ENCODE results near the gene SFPQ.
"Not testable (repeated sequence)": the region's sequence is repeated elsewhere in the genome, so short reads cannot be mapped to it uniquely, and the experiment has no call there.

The SFPQ gene

GRCh38 chr1:35186239-35186638 is 6.7 kb downstream of the SFPQ start:
- DNase-seq, result no peak

- no peak for DNase-seq
Observed at GRCh38 chr1:35185200-35185599, 7.7 kb downstream of the SFPQ start.

- no peak for DNase-seq
Observed at GRCh38 chr1:35184495-35185199, 8.3 kb downstream of the SFPQ start.

- DNase-seq, result no peak
Observed at GRCh38 chr1:35181790-35182455, 11.0 kb downstream of the SFPQ start.

- no peak for DNase-seq
Observed at GRCh38 chr1:35180776-35181374, 12.1 kb downstream of the SFPQ start.

DNA sequence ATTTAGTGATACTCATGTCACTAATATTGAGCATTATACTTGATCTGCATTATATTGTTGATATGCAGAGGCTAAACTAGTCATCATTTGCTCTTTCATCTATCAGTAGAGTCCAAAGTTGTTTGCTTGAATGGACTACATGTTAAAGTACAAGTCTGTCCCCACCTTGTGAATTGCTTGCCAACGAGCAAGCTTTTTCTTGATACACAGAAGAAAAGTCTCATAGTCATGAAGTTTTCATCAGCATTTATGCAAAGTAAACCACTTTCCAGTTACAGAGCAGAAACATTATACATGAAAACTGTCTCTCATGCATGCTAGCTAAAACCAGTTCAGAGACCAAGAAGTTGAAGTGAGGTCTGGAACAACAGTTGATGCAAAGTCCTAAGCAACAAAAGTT is 13.0 kb downstream of the SFPQ start:
- DNase-seq, result no peak

DNA sequence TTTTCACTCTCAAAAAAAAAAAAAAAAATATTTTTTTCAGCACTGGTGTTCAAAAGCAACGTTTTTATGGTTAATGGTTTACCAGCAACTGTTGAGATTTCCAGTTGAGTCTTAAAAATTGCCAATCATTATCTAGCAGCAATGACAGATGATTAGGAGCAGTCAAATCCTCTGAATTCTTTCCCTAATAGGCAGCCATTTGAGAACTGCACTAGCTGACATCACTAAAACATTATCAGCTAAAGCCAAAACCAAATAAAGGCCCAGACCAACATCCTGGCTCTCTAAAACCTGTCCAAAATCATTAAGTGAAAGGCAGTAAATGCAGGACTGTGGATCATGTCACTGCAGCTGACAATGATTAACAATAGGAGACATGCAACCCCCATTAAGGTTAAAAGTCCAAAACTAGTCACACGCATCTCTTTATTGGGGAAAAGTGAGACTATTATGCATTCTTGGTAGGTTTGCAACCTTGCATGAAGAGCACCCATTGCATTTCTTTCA is 14.0 kb downstream of the SFPQ start:
- DNase-seq, result no peak

GRCh38 chr1:35178295-35178695 is 14.7 kb downstream of the SFPQ start:
- no peak for DNase-seq

- DNase-seq, result no peak
Observed at GRCh38 chr1:35177237-35177786, 15.6 kb downstream of the SFPQ start.

DNA sequence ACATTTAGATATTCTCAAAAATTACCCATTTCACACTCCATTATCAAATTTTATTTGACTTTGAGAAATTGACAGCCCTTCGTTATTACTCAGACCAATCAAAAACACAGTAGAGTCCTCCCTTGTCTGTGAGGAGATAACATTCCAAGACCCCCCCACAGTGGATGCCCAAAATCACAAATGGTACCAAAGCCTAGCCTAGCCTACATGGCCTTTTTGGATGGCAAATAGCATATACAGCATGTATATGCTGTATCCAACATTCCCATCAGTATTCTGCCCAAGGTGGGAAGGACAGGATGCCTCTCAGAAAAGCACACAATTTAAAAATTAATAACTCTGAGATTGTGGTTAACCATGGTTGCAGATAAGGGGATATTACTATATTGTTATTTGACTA is 17.3 kb downstream of the SFPQ start:
- DNase-seq, result no peak

DNA sequence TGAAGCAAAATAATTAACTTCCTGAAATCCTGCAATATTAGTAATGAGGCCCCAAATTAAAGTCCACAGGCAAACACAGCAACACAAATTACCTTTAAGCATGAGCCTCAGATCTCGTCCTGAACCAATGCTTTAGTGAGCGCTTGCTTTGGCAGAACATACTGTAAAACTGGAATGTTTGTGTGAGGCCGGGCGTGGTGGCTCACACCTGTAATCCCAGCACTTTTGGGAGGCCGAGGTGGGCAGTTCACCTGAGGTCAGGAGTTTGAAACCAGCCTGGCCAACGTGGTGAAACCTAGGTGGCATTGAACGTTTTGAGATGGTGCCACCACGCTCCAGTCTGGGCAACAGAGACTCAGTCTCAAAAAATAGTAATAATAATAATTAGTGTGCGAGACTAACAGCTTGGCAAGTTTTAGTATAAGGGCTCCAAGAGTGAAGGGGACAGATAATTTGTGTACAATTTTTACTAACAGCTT is 17.8 kb downstream of the SFPQ start:
- DNase-seq, result no peak

DNA sequence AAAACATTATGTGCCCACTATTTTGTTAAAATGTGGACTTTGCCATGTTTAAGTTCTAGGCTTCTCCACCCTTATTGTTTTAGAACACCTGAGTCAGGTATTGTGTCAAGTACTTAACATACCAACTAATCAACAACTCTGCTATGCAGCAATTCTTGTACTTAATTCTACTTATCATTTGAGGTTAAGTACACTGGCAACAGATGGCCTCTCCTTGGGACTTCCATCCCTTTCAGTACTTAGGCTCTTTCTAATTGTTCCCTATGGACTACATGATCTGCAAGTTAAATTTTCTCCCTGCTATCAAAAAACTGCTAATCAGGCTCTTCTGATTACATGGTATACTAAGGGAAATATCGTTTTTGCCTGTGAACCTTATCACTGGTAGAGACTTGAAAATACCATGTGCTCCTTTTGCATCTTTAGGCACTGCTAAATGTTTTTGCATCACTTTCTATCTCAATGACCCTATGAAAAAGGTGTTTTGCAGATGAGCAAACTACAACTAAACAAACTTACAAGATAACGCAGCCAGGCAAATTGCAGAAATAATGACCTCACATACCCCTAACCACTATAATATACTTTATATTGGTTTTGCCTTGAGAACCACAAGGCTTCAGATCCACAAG is 18.9 kb downstream of the SFPQ start:
- DNase-seq, result peak in 1 of 2 experiments; percentile 31

- DNase-seq, result no peak
Observed at GRCh38 chr1:35173491-35173890, 19.5 kb downstream of the SFPQ start.

GRCh38 chr1:35172022-35172421 is 20.9 kb downstream of the SFPQ start:
- DNase-seq, result no peak

GRCh38 chr1:35171579-35171978 is 21.4 kb downstream of the SFPQ start:
- DNase-seq, result no peak

DNA sequence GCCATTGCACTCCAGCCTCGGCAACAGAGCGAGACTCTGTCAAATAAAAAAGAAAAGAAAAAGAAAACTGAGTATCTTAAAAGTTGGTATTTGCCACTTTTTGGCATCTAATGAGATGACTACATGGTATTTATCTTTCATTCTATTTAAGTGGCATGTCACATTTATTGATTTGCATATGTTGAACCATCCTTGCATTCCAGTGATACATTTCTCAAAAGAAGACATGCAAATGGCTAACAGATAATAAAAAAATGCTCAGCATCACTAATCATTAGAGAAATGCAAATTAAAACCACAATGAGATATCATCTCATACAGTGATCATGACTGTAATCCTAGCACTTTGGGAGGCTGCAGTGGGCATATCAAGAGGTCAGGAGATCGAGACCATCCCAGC is 28.1 kb downstream of the SFPQ start:
- peak in 1 of 2 experiments; percentile 36 for DNase-seq

DNA sequence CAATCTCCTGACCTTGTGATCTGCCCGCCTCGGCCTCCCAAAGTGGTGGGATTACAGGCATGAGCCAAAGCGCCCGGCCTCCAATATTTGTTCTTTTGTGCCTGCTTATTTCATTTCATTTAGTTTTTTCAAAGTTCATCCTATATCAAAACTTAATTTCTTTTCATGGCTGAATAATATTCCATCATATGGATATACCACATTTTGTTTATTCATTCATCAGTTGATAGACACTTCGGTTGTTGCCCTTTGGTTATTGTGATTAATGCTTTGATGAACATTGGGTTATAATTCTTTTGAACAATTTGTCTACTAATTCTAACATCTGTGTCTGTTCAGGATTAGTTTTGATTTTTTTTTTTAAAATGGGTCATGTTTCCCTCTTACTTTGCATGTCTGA is 41.7 kb downstream of the SFPQ start:
- DNase-seq, result no peak

DNA sequence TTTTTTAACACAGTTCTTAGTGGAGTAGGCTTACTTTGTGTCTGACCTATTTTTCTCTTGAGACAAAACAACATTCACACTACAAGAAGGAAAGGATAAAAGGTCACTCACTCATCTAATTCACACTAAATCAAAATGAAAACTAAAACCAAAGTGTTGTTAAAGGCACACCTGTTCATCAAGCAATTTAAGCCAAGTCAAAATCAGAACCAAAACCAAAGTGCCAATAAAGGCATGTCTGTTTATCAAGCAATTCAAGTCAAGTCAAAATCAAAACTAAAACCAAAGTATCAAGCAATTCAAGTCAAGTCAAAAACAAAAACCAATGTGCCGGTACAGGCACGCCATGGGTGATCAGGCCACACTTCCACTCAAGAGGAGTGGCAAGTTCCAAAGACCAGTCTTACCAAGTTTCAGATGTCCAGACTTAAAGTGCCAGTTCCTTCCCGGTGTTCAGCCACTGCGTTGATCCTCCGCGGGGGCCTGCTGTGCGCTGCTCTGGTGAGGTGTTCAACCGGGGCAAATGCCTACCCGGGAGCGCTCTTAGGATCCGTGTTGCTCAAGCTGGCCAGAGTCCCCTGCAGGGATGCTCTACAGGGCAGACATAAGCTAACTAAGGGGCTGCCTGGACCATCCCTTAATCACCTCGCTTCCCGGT is 46.9 kb downstream of the SFPQ start:
- not testable (repeated sequence) for DNase-seq

DNA sequence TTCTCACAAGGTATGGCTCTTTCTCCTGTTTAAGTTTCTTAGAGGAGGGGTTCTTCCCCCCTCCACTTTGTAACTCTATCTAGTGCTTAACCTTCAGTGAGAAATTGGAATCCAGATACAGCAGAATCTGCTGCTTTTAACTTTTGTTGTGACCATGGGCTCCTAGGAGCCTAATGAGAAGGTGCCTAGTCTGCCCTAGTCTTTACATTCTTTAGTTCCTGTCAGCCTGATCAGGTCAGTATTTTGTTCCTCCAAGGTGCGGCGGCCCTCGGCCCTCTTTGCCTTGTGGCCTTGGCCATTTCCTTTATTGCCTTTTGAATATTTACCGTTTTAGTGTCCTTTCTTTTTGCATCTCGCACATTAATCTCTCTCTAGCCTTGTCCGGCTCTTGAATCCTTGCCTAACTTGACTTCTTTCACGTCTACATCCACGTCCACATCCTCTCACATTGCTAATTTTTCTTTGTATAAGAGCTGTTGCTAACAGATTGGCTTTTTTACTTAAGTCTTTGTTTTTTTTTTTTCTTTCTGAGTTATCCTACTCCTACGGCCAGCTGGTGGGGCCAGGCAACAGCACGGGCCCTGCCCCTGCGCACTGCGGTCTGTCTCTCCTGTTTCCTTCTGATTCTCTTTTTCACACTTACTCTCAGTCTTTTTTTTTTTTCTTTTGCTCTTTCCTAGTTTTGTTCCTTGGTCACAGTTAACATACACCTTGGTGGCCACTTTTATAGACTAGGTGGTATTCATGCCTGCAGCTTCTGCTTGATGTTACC is 49.0 kb downstream of the SFPQ start:
- no peak for DNase-seq

DNA sequence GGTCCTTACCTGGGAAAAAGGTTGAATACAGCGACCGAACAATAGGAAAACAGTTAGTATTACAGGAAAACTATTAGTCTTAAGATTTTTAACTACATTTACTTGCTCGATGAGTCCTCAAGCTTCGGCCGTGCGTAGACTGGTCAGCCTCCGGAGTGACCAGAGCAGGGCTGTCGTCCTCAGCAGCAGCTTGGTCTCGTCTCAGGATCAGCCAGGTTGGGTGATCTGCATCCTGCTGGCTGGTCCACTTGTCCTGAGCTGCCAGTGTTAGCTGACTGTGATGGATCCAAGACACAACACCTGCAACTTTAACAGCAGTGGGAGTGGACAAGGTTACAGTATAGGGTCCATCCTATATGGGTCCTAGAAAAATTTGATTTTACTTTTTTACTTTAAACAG is 50.2 kb downstream of the SFPQ start:
- not testable (repeated sequence) for DNase-seq

DNA sequence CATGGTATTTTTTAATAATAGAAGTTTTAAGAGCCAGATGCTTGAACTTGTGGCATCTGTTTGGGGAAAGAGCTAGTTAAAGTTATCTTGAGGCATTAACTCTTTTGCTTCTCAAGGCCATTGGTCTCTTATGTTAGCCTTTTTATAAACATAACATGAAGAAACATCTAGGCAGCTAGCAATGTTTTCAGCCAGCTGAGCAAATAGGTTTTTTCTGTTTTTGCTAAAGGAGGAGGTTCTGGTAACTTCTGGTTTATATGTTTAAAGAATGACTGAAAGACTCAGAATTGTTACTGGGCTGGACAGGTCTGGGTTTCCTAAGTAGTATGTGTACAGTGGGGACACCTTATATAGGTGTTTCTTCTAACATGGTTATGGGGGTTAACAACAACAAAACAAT is 50.7 kb downstream of the SFPQ start:
- not testable (repeated sequence) for DNase-seq

DNA sequence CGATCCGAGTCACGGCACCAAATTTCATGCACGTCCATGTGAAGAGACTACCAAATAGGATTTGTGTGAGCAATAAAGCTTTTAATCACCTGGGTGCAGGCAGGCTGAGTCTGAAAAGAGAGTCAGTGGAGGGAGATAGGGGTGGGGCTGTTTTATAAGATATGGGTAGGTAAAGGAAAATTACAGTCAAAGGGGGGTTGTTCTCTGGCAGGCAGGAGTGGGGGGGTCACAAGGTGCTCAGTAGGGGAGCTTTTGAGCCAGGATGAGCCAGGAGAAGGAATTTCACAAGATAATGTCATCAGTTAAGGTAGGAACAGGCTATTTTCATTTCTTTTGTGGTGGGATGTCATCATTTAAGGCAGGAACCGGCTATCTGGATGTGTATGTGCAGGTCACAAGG is 55.4 kb downstream of the SFPQ start:
- DNase-seq, result not testable (repeated sequence)
